Measurements from ENCODE around the gene UPK3BL1. TPM values are rescaled to one million over a fixed set of nuclear protein-coding genes. Genes with fewer than 3 reads are reported as not detected.
"Not testable (repeated sequence)": the region's sequence is repeated elsewhere in the genome, so short reads cannot be mapped to it uniquely, and the experiment has no call there.

Gene UPK3BL1
- total RNA-seq, 2 experiments from 2014 or later: 27.2 to 28.4 TPM

DNA sequence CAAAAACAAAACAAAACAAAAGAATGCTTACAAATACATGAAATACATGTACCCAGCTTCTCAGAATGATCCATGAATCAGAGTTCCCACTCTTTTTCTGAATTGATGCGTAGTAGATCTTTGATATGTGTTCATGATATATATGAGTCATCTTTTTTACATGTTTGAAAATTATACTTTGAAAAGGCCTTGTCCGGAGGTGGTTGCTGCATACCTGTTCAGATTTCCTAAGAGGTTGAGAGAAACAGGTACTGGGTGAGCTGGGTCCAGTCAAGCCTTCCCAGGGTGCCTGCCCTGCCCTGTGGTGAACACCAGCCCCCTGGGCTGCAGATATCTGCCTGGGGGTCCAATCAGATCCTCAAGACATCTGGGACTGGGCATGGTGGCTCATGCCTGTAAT, 33.0 kb upstream of the UPK3BL1 start:
- H3K4me3 Mint-ChIP-seq; CTCF ChIA-PET; H3K4me3 ChIP-seq (ENCODE audit: low read length); DNase-seq; H3K36me3 Mint-ChIP-seq (ENCODE audit: low read depth); H3K27ac ChIP-seq (ENCODE audit: low read depth in 1 of 2, low read length in 2 of 2); H3K9me3 Mint-ChIP-seq; H3K4me1 Mint-ChIP-seq (ENCODE audit: low read depth); H3K36me3 ChIP-seq (ENCODE audit: insufficient read depth, low read length); H3K4me1 ChIP-seq (ENCODE audit: insufficient read depth, low read length); POLR2A ChIA-PET; ATAC-seq (ENCODE audit: poor library complexity); H3K27ac Mint-ChIP-seq; H3K9me3 ChIP-seq (ENCODE audit: control insufficient read depth in 1 of 2, insufficient read depth in 1 of 2, low read length in 2 of 2); H3K27me3 ChIP-seq (ENCODE audit: control insufficient read depth in 1 of 2, insufficient read depth in 2 of 2, low read length in 2 of 2); H3K27me3 Mint-ChIP-seq; intact Hi-C loops (cut with DNase I, micrococcal nuclease): not testable (repeated sequence)

DNA sequence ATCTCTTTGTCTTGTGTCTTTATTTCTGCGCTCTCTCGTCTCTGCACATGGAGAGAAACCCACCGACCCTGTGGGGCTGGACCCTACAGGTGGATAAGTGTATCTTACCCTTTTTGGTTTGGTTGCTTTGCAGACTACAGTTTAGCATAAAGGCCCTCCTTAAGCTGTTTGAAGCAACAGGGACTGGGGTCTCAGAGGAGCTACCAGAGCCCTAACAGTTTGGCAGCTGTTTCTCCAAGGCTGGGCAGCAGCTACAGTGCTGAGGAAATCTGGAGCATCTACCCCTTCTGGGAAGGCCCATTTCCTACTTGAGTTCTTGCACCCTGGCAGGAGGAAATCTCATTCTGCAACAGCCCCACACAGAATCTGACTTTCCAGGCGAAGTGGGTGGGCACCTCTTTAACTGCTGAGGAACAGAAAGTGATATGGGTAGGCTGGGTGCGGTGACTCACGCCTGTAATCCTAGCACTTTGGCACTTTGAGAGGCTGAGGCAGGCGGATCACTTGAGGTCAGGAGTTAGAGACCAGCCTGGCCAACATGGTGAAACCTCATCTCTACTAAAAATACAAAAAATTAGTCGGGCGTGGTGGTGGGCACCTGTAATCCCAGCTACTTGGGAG, 31.0 kb upstream of the UPK3BL1 start:
- H3K9me3 ChIP-seq (ENCODE audit: control insufficient read depth in 1 of 2, insufficient read depth in 1 of 2, low read length in 2 of 2); H3K27ac ChIP-seq (ENCODE audit: low read depth in 1 of 2, low read length in 2 of 2); H3K4me1 Mint-ChIP-seq (ENCODE audit: low read depth); H3K27me3 ChIP-seq (ENCODE audit: control insufficient read depth in 1 of 2, insufficient read depth in 2 of 2, low read length in 2 of 2); H3K27ac Mint-ChIP-seq; DNase-seq; H3K4me3 ChIP-seq (ENCODE audit: low read length); CTCF ChIA-PET; H3K27me3 Mint-ChIP-seq; ATAC-seq (ENCODE audit: poor library complexity); H3K36me3 Mint-ChIP-seq (ENCODE audit: low read depth); H3K4me3 Mint-ChIP-seq; H3K4me1 ChIP-seq (ENCODE audit: insufficient read depth, low read length); intact Hi-C loops (cut with DNase I, micrococcal nuclease); POLR2A ChIA-PET; H3K9me3 Mint-ChIP-seq; H3K36me3 ChIP-seq (ENCODE audit: insufficient read depth, low read length): not testable (repeated sequence)

DNA sequence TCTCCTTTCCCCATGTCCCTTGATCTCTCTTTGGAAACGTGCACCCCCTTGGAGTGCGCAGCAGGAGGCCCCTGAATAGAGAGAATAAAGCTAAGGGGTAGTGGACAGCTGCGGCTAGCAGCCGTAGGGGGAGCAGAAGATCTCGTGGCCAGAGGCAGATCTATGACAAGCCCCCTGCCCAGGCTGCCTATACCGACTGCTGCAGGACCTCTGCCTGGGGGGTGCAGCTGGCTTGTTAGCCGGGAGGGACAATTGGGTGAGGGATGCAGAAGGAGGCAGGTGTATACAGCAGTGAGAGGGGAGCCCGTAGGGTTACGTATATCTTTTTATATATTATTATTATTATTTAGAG, 29.3 kb upstream of the UPK3BL1 start:
- H3K27ac Mint-ChIP-seq: peak overlapping the region; percentile 93
- H3K4me1 ChIP-seq (ENCODE audit: insufficient read depth, low read length); POLR2A ChIA-PET; H3K27me3 Mint-ChIP-seq; H3K4me1 Mint-ChIP-seq (ENCODE audit: low read depth); H3K4me3 Mint-ChIP-seq; H3K36me3 ChIP-seq (ENCODE audit: insufficient read depth, low read length); H3K27me3 ChIP-seq (ENCODE audit: control insufficient read depth in 1 of 2, insufficient read depth in 2 of 2, low read length in 2 of 2); ATAC-seq (ENCODE audit: poor library complexity); H3K4me3 ChIP-seq (ENCODE audit: low read length); CTCF ChIA-PET; H3K9me3 ChIP-seq (ENCODE audit: control insufficient read depth in 1 of 2, insufficient read depth in 1 of 2, low read length in 2 of 2); H3K36me3 Mint-ChIP-seq (ENCODE audit: low read depth); H3K27ac ChIP-seq (ENCODE audit: low read depth in 1 of 2, low read length in 2 of 2); DNase-seq; H3K9me3 Mint-ChIP-seq; intact Hi-C loops (cut with DNase I, micrococcal nuclease): not testable (repeated sequence)

DNA sequence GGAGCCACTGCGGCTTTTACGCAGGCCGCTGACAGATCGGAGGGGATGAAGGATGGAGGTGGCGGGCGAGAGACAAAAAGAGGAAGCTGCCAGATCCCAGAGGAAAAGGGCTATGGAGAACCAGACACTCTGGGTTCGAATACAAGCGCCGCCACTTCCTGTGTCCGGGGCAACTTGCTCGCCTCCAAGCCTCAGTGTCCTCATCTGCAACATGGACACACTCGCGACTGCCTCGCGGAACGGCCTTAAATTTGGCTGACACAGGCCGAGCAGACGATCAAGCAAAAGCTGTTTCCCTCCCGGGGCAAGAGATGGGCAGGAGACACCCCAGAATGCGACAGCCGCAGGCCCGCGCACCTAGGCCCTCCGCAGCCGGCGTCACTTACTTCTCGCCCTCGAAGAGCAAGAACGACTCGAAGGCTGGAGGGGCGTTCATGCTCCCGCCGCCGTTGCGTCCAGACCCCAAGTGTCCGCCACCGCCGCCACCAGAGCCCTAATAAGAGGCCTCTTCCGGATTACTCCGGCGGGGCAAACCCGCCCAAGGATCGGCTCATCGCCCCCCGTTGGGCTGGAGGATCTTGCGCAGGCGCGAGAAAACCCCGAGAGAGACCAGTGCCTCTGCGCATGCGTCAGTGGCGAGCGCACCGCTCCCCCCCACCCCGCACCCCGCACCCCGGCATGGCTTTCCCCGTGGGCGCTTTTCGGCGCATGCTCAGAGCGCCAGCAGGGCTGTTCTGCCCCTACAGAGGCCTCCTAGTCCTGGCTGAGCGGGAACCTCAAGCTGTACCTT, 28.8 kb upstream of the UPK3BL1 start, which contains the start of gene POLR2J2:
Gene POLR2J2, minus strand, starts transcription at position 498 of the 790 bp plus-strand sequence. Its CDS starts 62 bp downstream, at position 436.
- DNase-seq: peak in 6 of 14 experiments; percentile 3 to 98 (median 60)
- POLR2A ChIA-PET; intact Hi-C loops (cut with DNase I, micrococcal nuclease); CTCF ChIA-PET; H3K36me3 ChIP-seq (ENCODE audit: insufficient read depth, low read length); H3K9me3 Mint-ChIP-seq; H3K4me1 ChIP-seq (ENCODE audit: insufficient read depth, low read length); H3K4me3 ChIP-seq (ENCODE audit: low read length); H3K27me3 ChIP-seq (ENCODE audit: control insufficient read depth in 1 of 2, insufficient read depth in 2 of 2, low read length in 2 of 2); H3K9me3 ChIP-seq (ENCODE audit: control insufficient read depth in 1 of 2, insufficient read depth in 1 of 2, low read length in 2 of 2); H3K4me1 Mint-ChIP-seq (ENCODE audit: low read depth); H3K27ac ChIP-seq (ENCODE audit: low read depth in 1 of 2, low read length in 2 of 2); H3K27me3 Mint-ChIP-seq; H3K36me3 Mint-ChIP-seq (ENCODE audit: low read depth): not testable (repeated sequence)
- ATAC-seq (ENCODE audit: poor library complexity): peak; percentile 90
- peak within 1 kb of the TSS; percentile 93 for H3K27ac Mint-ChIP-seq
- peak within 1 kb of the TSS; percentile 95 for H3K4me3 Mint-ChIP-seq

DNA sequence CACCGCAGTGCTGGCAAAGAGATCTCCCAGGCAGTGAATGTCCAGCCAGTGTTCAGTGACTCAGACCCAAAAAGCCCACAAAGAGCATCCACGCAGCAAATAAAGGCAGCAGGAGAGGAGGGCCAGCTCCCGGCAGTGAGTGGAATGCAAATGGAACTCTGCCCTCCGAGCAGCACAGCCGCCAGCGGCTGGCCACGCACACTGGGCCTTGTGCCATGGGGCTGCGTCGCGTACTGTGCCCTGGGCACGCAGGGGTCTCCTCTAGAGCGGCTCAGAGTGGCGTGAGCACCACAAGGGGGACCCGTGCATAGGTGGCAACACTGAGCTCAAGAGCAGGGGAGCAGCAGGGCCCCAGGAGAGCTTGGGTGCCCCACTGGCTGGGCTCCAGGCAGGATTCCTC, 24.9 kb upstream of the UPK3BL1 start:
- H3K27ac ChIP-seq (ENCODE audit: low read depth in 1 of 2, low read length in 2 of 2); H3K36me3 Mint-ChIP-seq (ENCODE audit: low read depth); H3K36me3 ChIP-seq (ENCODE audit: insufficient read depth, low read length); CTCF ChIA-PET; H3K9me3 Mint-ChIP-seq; H3K4me3 ChIP-seq (ENCODE audit: low read length); H3K4me1 ChIP-seq (ENCODE audit: insufficient read depth, low read length); intact Hi-C loops (cut with DNase I, micrococcal nuclease); ATAC-seq (ENCODE audit: poor library complexity); H3K27ac Mint-ChIP-seq; H3K9me3 ChIP-seq (ENCODE audit: control insufficient read depth in 1 of 2, insufficient read depth in 1 of 2, low read length in 2 of 2); H3K27me3 ChIP-seq (ENCODE audit: control insufficient read depth in 1 of 2, insufficient read depth in 2 of 2, low read length in 2 of 2); H3K4me3 Mint-ChIP-seq; H3K4me1 Mint-ChIP-seq (ENCODE audit: low read depth); POLR2A ChIA-PET; H3K27me3 Mint-ChIP-seq: not testable (repeated sequence)
- DNase-seq: peak in 1 of 14 experiments; percentile 14

DNA sequence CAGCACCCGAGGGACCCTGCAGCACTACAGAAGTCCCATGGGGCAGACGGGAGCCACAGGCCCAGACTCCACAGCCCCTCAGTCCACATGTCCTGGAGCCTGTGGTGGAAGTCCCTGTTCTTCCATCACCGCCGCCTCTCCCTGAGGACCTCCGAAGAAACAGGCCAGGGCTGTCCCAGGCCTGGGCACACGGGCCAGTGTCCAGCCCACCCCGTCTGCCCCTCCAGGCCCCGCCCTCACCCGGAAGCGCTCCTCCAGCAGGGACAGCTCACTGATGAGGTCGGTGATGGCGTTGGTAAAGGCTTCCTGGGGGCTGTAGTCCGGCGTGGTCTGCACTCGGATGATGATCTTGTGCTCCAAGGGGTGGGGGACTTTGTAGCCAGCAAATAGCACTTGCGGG, 24.3 kb upstream of the UPK3BL1 start:
- H3K27ac Mint-ChIP-seq; H3K9me3 ChIP-seq (ENCODE audit: control insufficient read depth in 1 of 2, insufficient read depth in 1 of 2, low read length in 2 of 2); H3K36me3 Mint-ChIP-seq (ENCODE audit: low read depth); ATAC-seq (ENCODE audit: poor library complexity); CTCF ChIA-PET; H3K4me3 Mint-ChIP-seq; H3K4me1 Mint-ChIP-seq (ENCODE audit: low read depth); H3K4me1 ChIP-seq (ENCODE audit: insufficient read depth, low read length); intact Hi-C loops (cut with DNase I, micrococcal nuclease); H3K27me3 Mint-ChIP-seq; H3K4me3 ChIP-seq (ENCODE audit: low read length); H3K27me3 ChIP-seq (ENCODE audit: control insufficient read depth in 1 of 2, insufficient read depth in 2 of 2, low read length in 2 of 2); H3K9me3 Mint-ChIP-seq; H3K27ac ChIP-seq (ENCODE audit: low read depth in 1 of 2, low read length in 2 of 2); H3K36me3 ChIP-seq (ENCODE audit: insufficient read depth, low read length); POLR2A ChIA-PET; DNase-seq: not testable (repeated sequence)

DNA sequence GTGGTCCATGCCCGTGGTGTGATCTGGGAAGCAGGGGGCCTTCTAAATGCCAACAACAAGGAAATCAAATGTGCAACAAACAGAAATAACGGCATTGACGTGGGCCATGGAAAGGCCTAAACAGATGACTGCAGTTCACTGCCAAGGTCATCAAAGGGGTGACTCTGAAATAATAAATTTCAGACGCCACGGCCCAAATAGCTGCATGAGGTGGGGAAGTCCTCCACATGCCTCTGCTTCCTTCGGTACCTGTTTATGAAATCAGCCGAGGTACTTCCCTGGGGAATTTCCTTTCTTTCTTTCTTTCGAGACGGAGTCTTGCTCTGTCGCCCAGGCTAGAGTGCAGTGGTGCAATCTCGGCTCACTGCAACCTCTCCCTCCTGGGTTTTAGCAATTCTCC, 22.2 kb upstream of the UPK3BL1 start:
- H3K4me1 ChIP-seq (ENCODE audit: insufficient read depth, low read length); H3K4me3 ChIP-seq (ENCODE audit: low read length); POLR2A ChIA-PET; H3K27ac Mint-ChIP-seq; H3K27me3 ChIP-seq (ENCODE audit: control insufficient read depth in 1 of 2, insufficient read depth in 2 of 2, low read length in 2 of 2); CTCF ChIA-PET; H3K4me3 Mint-ChIP-seq; intact Hi-C loops (cut with DNase I, micrococcal nuclease); H3K9me3 Mint-ChIP-seq; H3K36me3 Mint-ChIP-seq (ENCODE audit: low read depth); H3K27ac ChIP-seq (ENCODE audit: low read depth in 1 of 2, low read length in 2 of 2); H3K9me3 ChIP-seq (ENCODE audit: control insufficient read depth in 1 of 2, insufficient read depth in 1 of 2, low read length in 2 of 2); ATAC-seq (ENCODE audit: poor library complexity); H3K27me3 Mint-ChIP-seq; H3K4me1 Mint-ChIP-seq (ENCODE audit: low read depth); H3K36me3 ChIP-seq (ENCODE audit: insufficient read depth, low read length): not testable (repeated sequence)
- peak in 1 of 14 experiments; percentile 15 for DNase-seq

All from CD4-positive, alpha-beta T cell (primary cell).